PC-9 (cell line): ENCODE results near the gene BIK. TPM values are rescaled to one million over a fixed set of nuclear protein-coding genes. Genes with fewer than 3 reads are reported as not detected.

ENCODE experiments used
- BruUV-seq: library from RNA; stranded (reverse); fragments of 400-500 nt; replicated peaks from 2 replicates; lab custom pipeline; 2021; lab: Mats Ljungman, UMichigan
- CTCF ChIA-PET: fragments of 300-600 bp; sonication (Branson Sonifier 250); formaldehyde crosslinking; loops from one replicate; lab custom pipeline; 2022; ENCODE audit warnings: antibody characterized with exemption; lab: Charles Lee
- POLR2A ChIA-PET: fragments of 300-600 bp; sonication (Branson Sonifier 250); formaldehyde crosslinking; loops from one replicate; lab custom pipeline; 2022; ENCODE audit warnings: antibody characterized with exemption; ENCODE audit not compliant: unreplicated experiment; lab: Charles Lee
- DNase-seq, 2 experiments: peaks; one replicate each; pipeline versions ENCODE4 v3.0.0 to v3.0.0-alpha.2; 2015 to 2022; ENCODE audit warnings: mixed read lengths in 1 of 2
- H2AFZ ChIP-seq: fragments of 200-600 bp; sonication (generic); 2 replicates; pipeline ENCODE4 v1.8.1; 2017; ENCODE audit warnings: antibody characterized with exemption
- H3F3A ChIP-seq: fragments of 200-600 bp; sonication (generic); 2 replicates; pipeline ENCODE4 v1.8.1; 2017; ENCODE audit warnings: antibody characterized with exemption, mild to moderate bottlenecking, low read depth; ENCODE audit not compliant: insufficient read depth
- H3K27ac ChIP-seq: fragments of 200-600 bp; sonication (generic); 2 replicates; pipeline ENCODE4 v1.6.1; 2016; ENCODE audit warnings: mixed run types
- H3K27me3 ChIP-seq: fragments of 200-600 bp; sonication (generic); 2 replicates; pipeline ENCODE4 v1.6.1; 2016; ENCODE audit warnings: low read depth, mixed run types; ENCODE audit not compliant: insufficient read depth
- H3K36me3 ChIP-seq: fragments of 200-600 bp; sonication (generic); 2 replicates; pipeline ENCODE4 v1.6.1; 2016; ENCODE audit warnings: low read depth, mixed run types
- H3K4me1 ChIP-seq: fragments of 200-600 bp; sonication (generic); replicated peaks from 2 replicates; pipeline ENCODE4 v1.6.1; 2016; ENCODE audit warnings: mixed run types; ENCODE audit not compliant: insufficient read depth
- H3K4me2 ChIP-seq: fragments of 200-600 bp; sonication (generic); 2 replicates; pipeline ENCODE4 v1.6.1; 2017; ENCODE audit warnings: mixed run types
- H3K4me3 ChIP-seq: fragments of 200-600 bp; sonication (generic); 2 replicates; pipeline ENCODE4 v1.6.1; 2016; ENCODE audit warnings: mixed run types
- H3K79me2 ChIP-seq: fragments of 200-600 bp; sonication (generic); 2 replicates; pipeline ENCODE4 v1.6.1; 2017; ENCODE audit warnings: low read depth, mixed run types
- H3K9me2 ChIP-seq: fragments of 200-600 bp; sonication (generic); 2 replicates; pipeline ENCODE4 v1.8.1; 2017; ENCODE audit warnings: mild to moderate bottlenecking; ENCODE audit not compliant: insufficient read depth
- H3K9me3 ChIP-seq: fragments of 200-600 bp; sonication (generic); 2 replicates; pipeline ENCODE4 v1.8.1; 2016; ENCODE audit warnings: low read depth; ENCODE audit not compliant: insufficient read depth
- H4K20me1 ChIP-seq: fragments of 200-600 bp; sonication (generic); 2 replicates; pipeline ENCODE4 v1.8.1; 2017; ENCODE audit not compliant: insufficient read depth
- CTCF ChIP-seq: fragments of 200-600 bp; sonication (generic); conservative IDR thresholded peaks from 2 replicates; pipeline ENCODE4 v1.6.1; 2017; ENCODE audit warnings: mixed run types, antibody characterized with exemption, mild to moderate bottlenecking, moderate library complexity
- EZH2 ChIP-seq: fragments of 200-600 bp; sonication (generic); IDR thresholded peaks from 2 replicates; pipeline ENCODE4 v1.8.0; 2017; ENCODE audit warnings: antibody characterized with exemption, low read depth
- intact Hi-C: fragments of 100-400 bp; cut with micrococcal nuclease; formaldehyde crosslinking; loops from one replicate; pipeline ENCODE4 v1.10.0; 2022; ENCODE audit not compliant: unreplicated experiment
- total RNA-seq: library from RNA; stranded (reverse); gene quantifications from 2 replicates; pipeline ENCODE4 v1.2.3, GENCODE V29; 2021

BIK gene
- total RNA-seq, 1 experiment from 2014 or later = 10.6 TPM

GRCh38 chr22:43077121-43077877 lies 33.3 kb upstream of the BIK start:
- Histone ChIP-seq H3K79me2 (no peaks in the 10 kb centered on the region), H3K4me2 (no peak overlapping the region), H3K9me3 (no peaks in the 10 kb centered on the region), H3F3A (peaks cover 12% of the 10 kb centered on the region), H3K4me3 (no peak overlapping the region), H3K27ac (no peak overlapping the region), H3K9me2 (no peaks in the 10 kb centered on the region), H3K4me1 (peaks cover 7% of the 10 kb centered on the region), H2AFZ (no peak overlapping the region), H3K27me3 (no peaks in the 10 kb centered on the region), H3K36me3 (no peaks in the 10 kb centered on the region), H4K20me1 (no peaks in the 10 kb centered on the region)
- CTCF ChIA-PET = no interaction called here
- intact Hi-C loops = no loop called here
- POLR2A ChIA-PET = no interaction called here
- no peak for TF ChIP-seq EZH2
- no peak for TF ChIP-seq CTCF
- BruUV-seq = no TSS peak
- no peak for DNase-seq

GRCh38 chr22:43078522-43078921 lies 32.0 kb upstream of the BIK start:
- no peak overlapping the region for H3K4me2 ChIP-seq
- H3K79me2 ChIP-seq = no peaks in the 10 kb centered on the region
- DNase-seq = no peak
- peaks cover 16% of the 10 kb centered on the region for H3F3A ChIP-seq
- no TSS peak for BruUV-seq
- H3K27ac ChIP-seq = no peak overlapping the region
- no peaks in the 10 kb centered on the region for H3K9me2 ChIP-seq
- H3K36me3 ChIP-seq = no peaks in the 10 kb centered on the region
- H3K27me3 ChIP-seq = no peaks in the 10 kb centered on the region
- no peak overlapping the region for H2AFZ ChIP-seq
- CTCF ChIA-PET = no interaction called here
- H3K4me3 ChIP-seq = no peak overlapping the region
- no peaks in the 10 kb centered on the region for H3K9me3 ChIP-seq
- no peak for TF ChIP-seq EZH2
- no peak for TF ChIP-seq CTCF
- intact Hi-C loops = no loop called here
- peaks cover 7% of the 10 kb centered on the region for H3K4me1 ChIP-seq
- POLR2A ChIA-PET = no interaction called here
- no peaks in the 10 kb centered on the region for H4K20me1 ChIP-seq

GRCh38 chr22:43079742-43080141 lies 30.8 kb upstream of the BIK start:
- H2AFZ ChIP-seq = no peak overlapping the region
- POLR2A ChIA-PET = interaction anchor here (0.6 kb wide), 1 partner anchor 19 kb away, joined by 5 read pairs; no protein-coding TSS in a partner anchor

More at GRCh38 chr22:43079742-43080141, 30.8 kb upstream of the BIK start:
- Histone ChIP-seq H4K20me1 (no peaks in the 10 kb centered on the region), H3K79me2 (no peaks in the 10 kb centered on the region), H3K27ac (no peak overlapping the region), H3K9me3 (no peaks in the 10 kb centered on the region), H3K36me3 (no peaks in the 10 kb centered on the region), H3K9me2 (no peaks in the 10 kb centered on the region), H3F3A (peaks cover 16% of the 10 kb centered on the region), H3K27me3 (no peaks in the 10 kb centered on the region), H3K4me3 (no peak overlapping the region), H3K4me1 (peaks cover 7% of the 10 kb centered on the region), H3K4me2 (no peak overlapping the region)
- no TSS peak for BruUV-seq
- TF ChIP-seq EZH2 (no peak), CTCF (no peak)
- intact Hi-C loops = no loop called here
- no peak for DNase-seq
- CTCF ChIA-PET = interaction anchor here (0.6 kb wide), 1 partner anchor 1338 kb away, joined by 13 read pairs; no protein-coding TSS in a partner anchor
